SK-N-SH (cell line): ENCODE results near the gene APOOL. TPM values are rescaled to one million over a fixed set of nuclear protein-coding genes. Genes with fewer than 3 reads are reported as not detected.

Experiments
- CTCF ChIA-PET: fragments of 300-600, 350-600 bp; formaldehyde crosslinking; extraction: SDS; loops from one replicate; lab custom pipeline; 2021; lab: Yijun Ruan, JAX
- POLR2A ChIA-PET: fragments of 350-600 bp; sonication (Branson Sonifier 250); formaldehyde crosslinking; extraction: SDS; loops from one replicate; lab custom pipeline; 2020; ENCODE audit warnings: antibody characterized with exemption, inconsistent platforms; lab: Yijun Ruan, JAX
- DNase-seq: peaks from one replicate; pipeline ENCODE4 v3.0.0; 2012
- H2AFZ ChIP-seq: fragments of 200-600 bp; sonication (generic); 2 replicates; pipeline ENCODE4 v1.8.1; 2016; ENCODE audit warnings: antibody characterized with exemption, mild to moderate bottlenecking, low read depth
- H3F3A ChIP-seq: fragments of 200-600 bp; sonication (generic); replicated peaks from 2 replicates; pipeline ENCODE3; 2016; ENCODE audit warnings: antibody characterized with exemption, mild to moderate bottlenecking; ENCODE audit not compliant: insufficient read depth
- H3K27ac ChIP-seq, 2 experiments: fragments of 200-500 bp in 1 of 2; fragments of 200-600 bp in 1 of 2; sonication (Bioruptor generic) in 1 of 2; sonication (generic), shearing (Covaris generic) in 1 of 2; 2 replicates each; pipeline versions ENCODE4 v1.5.1 to v1.6.1; 2014 to 2016; ENCODE audit warnings: low read depth in 2 of 2, inconsistent platforms in 1 of 2, low read length in 1 of 2, mild to moderate bottlenecking in 1 of 2, mixed read lengths in 1 of 2
- H3K27me3 ChIP-seq: fragments of 200-600 bp; sonication (generic), shearing (Covaris generic); 2 replicates; pipeline ENCODE4 v1.6.1; 2016; ENCODE audit warnings: mixed run types; ENCODE audit not compliant: insufficient read depth
- H3K36me3 ChIP-seq, 2 experiments: fragments of 200-500 bp in 1 of 2; fragments of 200-600 bp in 1 of 2; sonication (Bioruptor generic) in 1 of 2; sonication (generic) in 1 of 2; replicated peaks in 1 of 2; 2 replicates each; pipeline versions ENCODE3 to v1.5.1; 2014 to 2016; ENCODE audit warnings: low read length in 1 of 2, mild to moderate bottlenecking in 1 of 2; ENCODE audit not compliant: insufficient read depth in 2 of 2, control insufficient read depth in 1 of 2
- H3K4me1 ChIP-seq, 2 experiments: fragments of 200-500 bp in 1 of 2; fragments of 200-600 bp in 1 of 2; sonication (Bioruptor generic) in 1 of 2; sonication (generic), shearing (Covaris generic) in 1 of 2; 2 replicates each; pipeline versions ENCODE4 v1.5.1 to v1.6.1; 2014 to 2016; ENCODE audit warnings: low read depth in 1 of 2, low read length in 1 of 2, mixed run types in 1 of 2; ENCODE audit not compliant: insufficient read depth in 2 of 2, control insufficient read depth in 1 of 2
- H3K4me2 ChIP-seq: fragments of 200-600 bp; sonication (generic), shearing (Covaris generic); 2 replicates; pipeline ENCODE4 v1.6.1; 2017; ENCODE audit warnings: mixed run types
- H3K4me3 ChIP-seq, 2 experiments: fragments of 200-500 bp in 1 of 2; fragments of 200-600 bp in 1 of 2; sonication (Bioruptor generic) in 1 of 2; sonication (generic), shearing (Covaris generic) in 1 of 2; 2 replicates each; pipeline versions ENCODE4 v1.5.1 to v1.8.1; 2014 to 2016; ENCODE audit warnings: low read depth in 2 of 2, inconsistent platforms in 1 of 2, low read length in 1 of 2, mild to moderate bottlenecking in 1 of 2, mixed read lengths in 1 of 2, moderate library complexity in 1 of 2
- H3K79me2 ChIP-seq: fragments of 200-600 bp; sonication (generic); 2 replicates; pipeline ENCODE4 v1.8.1; 2017; ENCODE audit warnings: mild to moderate bottlenecking; ENCODE audit not compliant: insufficient read depth
- H3K9ac ChIP-seq: fragments of 200-600 bp; sonication (generic); 2 replicates; pipeline ENCODE4 v1.6.1; 2017; ENCODE audit warnings: mixed run types
- H3K9me2 ChIP-seq: fragments of 200-600 bp; sonication (generic); 2 replicates; pipeline ENCODE4 v1.6.1; 2017; ENCODE audit warnings: mixed run types
- H3K9me3 ChIP-seq: fragments of 200-600 bp; sonication (generic); 2 replicates; pipeline ENCODE4 v1.6.1; 2017; ENCODE audit warnings: mixed run types, mild to moderate bottlenecking, moderate library complexity
- H4K20me1 ChIP-seq: fragments of 200-600 bp; sonication (generic); 2 replicates; pipeline ENCODE4 v1.6.1; 2017; ENCODE audit warnings: mild to moderate bottlenecking, mixed run types; ENCODE audit not compliant: insufficient read depth
- CHD2 ChIP-seq: fragments of 150-350 bp; IDR thresholded peaks from 2 replicates; pipeline ENCODE4 v1.6.1; 2018; ENCODE audit warnings: low read length; ENCODE audit not compliant: partially characterized antibody
- CTCF ChIP-seq: fragments of 200-600 bp; sonication (generic); IDR thresholded peaks from 2 replicates; pipeline ENCODE4 v1.6.1; 2017; ENCODE audit warnings: antibody characterized with exemption, mild to moderate bottlenecking, moderate library complexity
- FOXM1 ChIP-seq: IDR thresholded peaks from 2 replicates; pipeline ENCODE4 v1.4.0; 2012; ENCODE audit warnings: low read depth, mild to moderate bottlenecking
- GABPA ChIP-seq: IDR thresholded peaks from 2 replicates; pipeline ENCODE4 v1.4.0; 2012; ENCODE audit warnings: low read depth, mild to moderate bottlenecking
- NRF1 ChIP-seq: IDR thresholded peaks from 2 replicates; pipeline ENCODE4 v1.6.1; 2012; ENCODE audit warnings: low read depth, mild to moderate bottlenecking, low read length
- RAD21 ChIP-seq: IDR thresholded peaks from 2 replicates; pipeline ENCODE4 v1.6.1; 2012; ENCODE audit warnings: mild to moderate bottlenecking, low read length
- REST ChIP-seq: IDR thresholded peaks from 2 replicates; pipeline ENCODE4 v1.6.1; 2012; ENCODE audit warnings: mild to moderate bottlenecking, low read depth, low read length, moderate library complexity
- SIN3A ChIP-seq: IDR thresholded peaks from 2 replicates; pipeline ENCODE4 v1.6.1; 2012; ENCODE audit warnings: low read depth, mild to moderate bottlenecking, low read length, moderate library complexity, borderline replicate concordance
- SMC3 ChIP-seq: IDR thresholded peaks from 2 replicates; pipeline ENCODE4 v1.6.1; 2012; ENCODE audit warnings: low read depth, low read length, improper control_type of control experiment
- YY1 ChIP-seq: IDR thresholded peaks from 2 replicates; pipeline ENCODE4 v1.4.0; 2012; ENCODE audit warnings: low read depth, mild to moderate bottlenecking
- WGBS: methylation state at CpG from one replicate; pipeline ENCODE4 v1.1.6; 2017; ENCODE audit warnings: low lambda C conversion rate; 5-methylcytosine and 5-hydroxymethylcytosine counted together
- polyA plus RNA-seq, 3 experiments: library from polyadenylated mRNA; depleted of rRNA; stranded (reverse); fragments of >200 nt; gene quantifications; 2 replicates each; pipeline ENCODE4 v1.2.3, GENCODE V29; 2012
- TF ChIP-seq, protein P1 (sequence below): fragments of 150-350 bp; IDR thresholded peaks from 2 replicates; pipeline ENCODE4 v1.6.1; 2017; ENCODE audit warnings: antibody characterized with exemption, low read length, low read depth, borderline replicate concordance

The APOOL gene
- polyA plus RNA-seq, 1 of the 3 experiments (the other 2 are of a cell fraction), result 2.4 TPM

- H2AFZ ChIP-seq, result no peak overlapping the region
- DNase-seq, result no peak
- H3K9me3 ChIP-seq, result no peaks in the 10 kb centered on the region
- no peak for TF ChIP-seq SIN3A
- TF ChIP-seq, protein P1, sequence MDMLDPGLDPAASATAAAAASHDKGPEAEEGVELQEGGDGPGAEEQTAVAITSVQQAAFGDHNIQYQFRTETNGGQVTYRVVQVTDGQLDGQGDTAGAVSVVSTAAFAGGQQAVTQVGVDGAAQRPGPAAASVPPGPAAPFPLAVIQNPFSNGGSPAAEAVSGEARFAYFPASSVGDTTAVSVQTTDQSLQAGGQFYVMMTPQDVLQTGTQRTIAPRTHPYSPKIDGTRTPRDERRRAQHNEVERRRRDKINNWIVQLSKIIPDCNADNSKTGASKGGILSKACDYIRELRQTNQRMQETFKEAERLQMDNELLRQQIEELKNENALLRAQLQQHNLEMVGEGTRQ, result no peak
- TF ChIP-seq, all 33 proteins: peak for 0
- H3K4me3 ChIP-seq, result no peak overlapping the region
- H3K9me2 ChIP-seq, result no peaks in the 10 kb centered on the region
- CTCF ChIA-PET, result no interaction called here
- no peak overlapping the region for H3K4me2 ChIP-seq
- POLR2A ChIA-PET, result no interaction called here
- H3F3A ChIP-seq, result no peaks in the 10 kb centered on the region
- WGBS, result 46% methylated on average over 2 of the region's 2 CpGs
- H3K79me2 ChIP-seq, result no peaks in the 10 kb centered on the region
- H3K4me1 ChIP-seq, result no peaks in the 10 kb centered on the region
- H3K36me3 ChIP-seq, result no peaks in the 10 kb centered on the region
- 0 out of 2 replicates have a peak, but pooled peaks cover 5% of the 10 kb centered on the region for H3K27me3 ChIP-seq
- H4K20me1 ChIP-seq, result no peaks in the 10 kb centered on the region
- no peak overlapping the region for H3K9ac ChIP-seq
- H3K27ac ChIP-seq, result no peak overlapping the region
Observed at GRCh38 chrX:85108165-85108564, 104.5 kb downstream of the APOOL start.

DNA sequence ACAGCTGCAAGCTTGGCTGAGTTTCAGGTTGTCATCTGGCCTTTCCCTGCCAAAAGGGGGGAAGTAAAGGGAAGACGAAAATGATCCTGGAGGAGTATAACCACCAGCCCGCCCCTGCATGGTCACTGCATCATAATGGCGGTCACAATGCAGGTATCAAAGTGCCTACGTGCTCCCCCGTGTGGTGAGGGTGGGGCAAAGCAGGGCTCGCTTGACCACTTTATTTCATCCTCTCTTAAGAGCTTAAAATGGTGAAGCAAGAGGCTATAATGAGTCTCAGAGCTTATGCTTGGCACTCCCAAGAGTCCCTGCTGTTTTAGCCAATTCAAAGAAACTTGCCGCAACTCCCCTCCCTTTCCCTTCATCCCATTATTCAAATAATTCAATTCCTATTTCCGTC lies 105.6 kb downstream of the APOOL start:
- Histone ChIP-seq H3K79me2 (no peaks in the 10 kb centered on the region), H3K36me3 (no peaks in the 10 kb centered on the region)
- DNase-seq, result peak; percentile 48
- TF ChIP-seq REST (no peak), CHD2 (no peak), FOXM1 (no peak), RAD21 (peak; percentile 40), NRF1 (no peak), SMC3 (peak; percentile 42; the same call in 1 of the 2 replicates), YY1 (peak; percentile 75; the same call in 1 of the 2 replicates), GABPA (no peak), CTCF (peak; percentile 69)
- TF ChIP-seq, all 33 proteins: peak for 4
- Histone ChIP-seq H3K9me2 (no peaks in the 10 kb centered on the region), H3K27me3 (no peaks in the 10 kb centered on the region), H3K9ac (no peak overlapping the region), H3F3A (no peaks in the 10 kb centered on the region), H3K4me3 (no peak overlapping the region), H3K9me3 (no peaks in the 10 kb centered on the region), H4K20me1 (no peaks in the 10 kb centered on the region), H3K4me1 (no peaks in the 10 kb centered on the region), H2AFZ (no peak overlapping the region), H3K27ac (no peak overlapping the region), H3K4me2 (no peak overlapping the region)
- CTCF ChIA-PET, result interaction anchor here (0.6 to 3.4 kb wide), 12 partner anchors 10 to 436 kb away, joined by 3 to 21 read pairs (median 5); no protein-coding TSS in a partner anchor
- POLR2A ChIA-PET, result no interaction called here
- WGBS, result 36% methylated on average over 3 of the region's 8 CpGs
